Panc1 (cell line): ENCODE measurements around the gene KDM2A. TPM values are rescaled to one million over a fixed set of nuclear protein-coding genes. Genes with fewer than 3 reads are reported as not detected.

Source experiments
- ATAC-seq: fragments of 200-7000 bp; cut with Tn5 transposase; 2 replicates; pipeline ENCODE4 v1.9.1; 2020; ENCODE audit warnings: mild to moderate bottlenecking, moderate library complexity
- BruUV-seq: library from RNA; stranded (reverse); fragments of 400-500 nt; replicated peaks from 2 replicates; lab custom pipeline; 2021; lab: Mats Ljungman, UMichigan
- CTCF ChIA-PET: fragments of 300-600 bp; sonication (Branson Sonifier 250); formaldehyde crosslinking; loops from one replicate; lab custom pipeline; 2022; ENCODE audit warnings: antibody characterized with exemption; lab: Charles Lee
- POLR2A ChIA-PET: fragments of 300-600 bp; sonication (Branson Sonifier 250); formaldehyde crosslinking; loops from one replicate; lab custom pipeline; 2022; ENCODE audit warnings: antibody characterized with exemption; lab: Charles Lee
- DNase-seq: peaks from one replicate; pipeline ENCODE4 v3.0.0-alpha.2; 2010; ENCODE audit warnings: low read depth, low spot score
- H3K27ac ChIP-seq: 2 replicates; pipeline ENCODE4 v1.5.1; 2011; ENCODE audit warnings: mild to moderate bottlenecking, low read length, inconsistent platforms
- H3K27me3 ChIP-seq: fragments of 200-500 bp; sonication (Bioruptor generic); 2 replicates; pipeline ENCODE4 v1.6.0; 2014; ENCODE audit warnings: low read length, inconsistent platforms; ENCODE audit not compliant: control insufficient read depth, insufficient read depth
- H3K36me3 ChIP-seq: fragments of 200-500 bp; sonication (Bioruptor generic); 2 replicates; pipeline ENCODE4 v1.5.1; 2014; ENCODE audit warnings: inconsistent platforms, mild to moderate bottlenecking, low read length, moderate library complexity; ENCODE audit not compliant: control insufficient read depth, insufficient read depth
- H3K4me1 ChIP-seq: 2 replicates; pipeline ENCODE4 v1.5.1; 2011; ENCODE audit warnings: inconsistent platforms, mild to moderate bottlenecking, low read length, moderate library complexity; ENCODE audit not compliant: control insufficient read depth, insufficient read depth
- H3K4me3 ChIP-seq, 2 experiments: 2 replicates each; pipeline ENCODE4 v1.5.1; 2011 to 2012; ENCODE audit warnings: low read depth in 2 of 2, low read length in 2 of 2, mild to moderate bottlenecking in 2 of 2, inconsistent platforms in 1 of 2, moderate library complexity in 1 of 2
- H3K9me3 ChIP-seq: fragments of 200-500 bp; sonication (Bioruptor generic); 2 replicates; pipeline ENCODE4 v1.5.1; 2014; ENCODE audit warnings: low read depth, mild to moderate bottlenecking, inconsistent platforms, low read length, moderate library complexity; ENCODE audit not compliant: control insufficient read depth, insufficient read depth
- POLR2AphosphoS5 ChIP-seq: IDR thresholded peaks from 2 replicates; pipeline ENCODE4 v1.6.1; 2012; ENCODE audit warnings: mild to moderate bottlenecking, low read depth, low read length, moderate library complexity
- SIN3A ChIP-seq: IDR thresholded peaks from 2 replicates; pipeline ENCODE4 v1.6.1; 2012; ENCODE audit warnings: low read depth, mild to moderate bottlenecking, low read length, moderate library complexity, borderline replicate concordance; ENCODE audit not compliant: insufficient read depth
- TCF7L2 ChIP-seq: IDR thresholded peaks from 2 replicates; pipeline ENCODE4 v1.6.1; 2011; ENCODE audit warnings: mild to moderate bottlenecking, low read depth, low read length, inconsistent platforms
- in situ Hi-C: cut with HindIII; loops from 2 replicates; pipeline ENCODE4 v1.10.0; 2016; ENCODE audit warnings: low sequenced_read_pairs, low pct_unique_long_range_greater_than_20kb
- intact Hi-C: fragments of 100-400 bp; cut with micrococcal nuclease; formaldehyde crosslinking; loops from one replicate; pipeline ENCODE4 v1.10.0; 2022; ENCODE audit not compliant: unreplicated experiment
- total RNA-seq: library from RNA; stranded (reverse); gene quantifications from one replicate; pipeline ENCODE4 v1.2.1, GENCODE V29; 2021; ENCODE audit not compliant: unreplicated experiment
- TF ChIP-seq, protein P1 (sequence below): fragments of 450-650 bp; IDR thresholded peaks from 2 replicates; pipeline ENCODE4 v1.5.1; 2017; ENCODE audit warnings: mild to moderate bottlenecking
- TF ChIP-seq, protein P2 (sequence below), 2 experiments: IDR thresholded peaks; 2 replicates each; pipeline ENCODE4 v1.6.1; 2011 to 2012; ENCODE audit warnings: low read depth in 2 of 2, control low read depth in 1 of 2, low read length in 1 of 2, mild to moderate bottlenecking in 1 of 2, moderate library complexity in 1 of 2; ENCODE audit not compliant: insufficient read depth in 1 of 2

Gene KDM2A
- total RNA-seq, 1 experiment from 2014 or later: 112 TPM

DNA sequence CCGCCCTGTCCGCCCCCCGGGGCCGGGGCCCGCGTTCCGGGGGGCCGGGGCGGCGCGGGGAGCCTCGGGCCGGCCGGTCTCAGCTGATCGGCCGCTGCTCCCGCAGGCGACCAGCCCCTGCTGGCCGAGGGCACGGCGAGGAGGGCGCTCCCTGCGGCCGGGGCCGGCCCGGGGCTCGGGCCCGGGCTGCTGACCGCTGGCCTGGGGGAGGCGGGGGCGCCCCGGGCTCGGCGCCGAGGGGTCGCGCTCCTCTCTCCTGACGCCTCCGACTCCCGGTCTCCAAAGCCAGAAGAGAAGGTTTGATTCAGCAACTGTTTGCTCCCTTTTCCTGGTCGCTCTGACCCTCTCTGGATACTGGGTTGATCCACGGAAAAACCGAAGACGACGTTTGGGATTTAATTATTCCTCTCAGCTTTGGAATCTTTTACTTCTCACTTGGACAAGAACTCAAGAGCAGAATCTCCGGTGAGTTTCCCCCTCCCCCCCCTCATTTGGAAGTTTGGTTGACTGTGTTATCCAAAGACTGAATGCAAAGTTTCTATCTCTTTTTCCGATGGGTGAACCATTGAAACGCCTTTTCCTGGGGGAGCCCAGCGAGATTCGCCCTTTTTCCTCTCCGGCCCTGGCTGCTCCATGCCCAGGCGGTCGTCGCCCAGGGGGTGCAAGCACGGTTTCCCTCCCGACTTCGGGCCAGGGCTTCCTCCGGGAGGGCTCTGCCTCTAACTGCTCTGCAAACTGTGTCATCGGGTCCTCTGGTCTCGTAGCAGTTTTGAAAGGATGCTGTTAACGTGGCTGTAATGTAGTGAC, 725 bp downstream of the KDM2A start:
- H3K36me3 ChIP-seq: peaks cover 5% of the 10 kb centered on the region; the same call in 1 of the 2 replicates
- H3K4me3 ChIP-seq: peak overlapping the region; percentile 64 to 81
- ChIA-PET POLR2A (no interaction called here), CTCF (interaction anchor here (0.6 kb wide), 3 partner anchors 17 to 38 kb away, joined by 4 to 9 read pairs (median 8); no protein-coding TSS in a partner anchor)
- no peaks in the 10 kb centered on the region for H3K27me3 ChIP-seq
- peak; percentile 43 for ATAC-seq
- intact Hi-C loops (no loop called here), in situ Hi-C loops (no loop called here)
- TF ChIP-seq, protein P1, sequence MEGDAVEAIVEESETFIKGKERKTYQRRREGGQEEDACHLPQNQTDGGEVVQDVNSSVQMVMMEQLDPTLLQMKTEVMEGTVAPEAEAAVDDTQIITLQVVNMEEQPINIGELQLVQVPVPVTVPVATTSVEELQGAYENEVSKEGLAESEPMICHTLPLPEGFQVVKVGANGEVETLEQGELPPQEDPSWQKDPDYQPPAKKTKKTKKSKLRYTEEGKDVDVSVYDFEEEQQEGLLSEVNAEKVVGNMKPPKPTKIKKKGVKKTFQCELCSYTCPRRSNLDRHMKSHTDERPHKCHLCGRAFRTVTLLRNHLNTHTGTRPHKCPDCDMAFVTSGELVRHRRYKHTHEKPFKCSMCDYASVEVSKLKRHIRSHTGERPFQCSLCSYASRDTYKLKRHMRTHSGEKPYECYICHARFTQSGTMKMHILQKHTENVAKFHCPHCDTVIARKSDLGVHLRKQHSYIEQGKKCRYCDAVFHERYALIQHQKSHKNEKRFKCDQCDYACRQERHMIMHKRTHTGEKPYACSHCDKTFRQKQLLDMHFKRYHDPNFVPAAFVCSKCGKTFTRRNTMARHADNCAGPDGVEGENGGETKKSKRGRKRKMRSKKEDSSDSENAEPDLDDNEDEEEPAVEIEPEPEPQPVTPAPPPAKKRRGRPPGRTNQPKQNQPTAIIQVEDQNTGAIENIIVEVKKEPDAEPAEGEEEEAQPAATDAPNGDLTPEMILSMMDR: no peak
- TF ChIP-seq, protein P2, sequence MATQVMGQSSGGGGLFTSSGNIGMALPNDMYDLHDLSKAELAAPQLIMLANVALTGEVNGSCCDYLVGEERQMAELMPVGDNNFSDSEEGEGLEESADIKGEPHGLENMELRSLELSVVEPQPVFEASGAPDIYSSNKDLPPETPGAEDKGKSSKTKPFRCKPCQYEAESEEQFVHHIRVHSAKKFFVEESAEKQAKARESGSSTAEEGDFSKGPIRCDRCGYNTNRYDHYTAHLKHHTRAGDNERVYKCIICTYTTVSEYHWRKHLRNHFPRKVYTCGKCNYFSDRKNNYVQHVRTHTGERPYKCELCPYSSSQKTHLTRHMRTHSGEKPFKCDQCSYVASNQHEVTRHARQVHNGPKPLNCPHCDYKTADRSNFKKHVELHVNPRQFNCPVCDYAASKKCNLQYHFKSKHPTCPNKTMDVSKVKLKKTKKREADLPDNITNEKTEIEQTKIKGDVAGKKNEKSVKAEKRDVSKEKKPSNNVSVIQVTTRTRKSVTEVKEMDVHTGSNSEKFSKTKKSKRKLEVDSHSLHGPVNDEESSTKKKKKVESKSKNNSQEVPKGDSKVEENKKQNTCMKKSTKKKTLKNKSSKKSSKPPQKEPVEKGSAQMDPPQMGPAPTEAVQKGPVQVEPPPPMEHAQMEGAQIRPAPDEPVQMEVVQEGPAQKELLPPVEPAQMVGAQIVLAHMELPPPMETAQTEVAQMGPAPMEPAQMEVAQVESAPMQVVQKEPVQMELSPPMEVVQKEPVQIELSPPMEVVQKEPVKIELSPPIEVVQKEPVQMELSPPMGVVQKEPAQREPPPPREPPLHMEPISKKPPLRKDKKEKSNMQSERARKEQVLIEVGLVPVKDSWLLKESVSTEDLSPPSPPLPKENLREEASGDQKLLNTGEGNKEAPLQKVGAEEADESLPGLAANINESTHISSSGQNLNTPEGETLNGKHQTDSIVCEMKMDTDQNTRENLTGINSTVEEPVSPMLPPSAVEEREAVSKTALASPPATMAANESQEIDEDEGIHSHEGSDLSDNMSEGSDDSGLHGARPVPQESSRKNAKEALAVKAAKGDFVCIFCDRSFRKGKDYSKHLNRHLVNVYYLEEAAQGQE (IDR thresholded peaks at IDR 0.05; ENCODE audit: insufficient read depth in 1 of 2, low read depth in 2 of 2, low read length in 1 of 2): no peak
- TF ChIP-seq TCF7L2 (no peak), POLR2AphosphoS5 (no peak), SIN3A (0 out of 2 replicates have a peak, but pooled peaks have one; percentile 34)
- H3K4me1 ChIP-seq: peaks cover 26% of the 10 kb centered on the region
- no TSS peak for BruUV-seq
- peak; percentile 12 for DNase-seq
- H3K9me3 ChIP-seq: no peaks in the 10 kb centered on the region
- H3K27ac ChIP-seq: peak overlapping the region; percentile 79

DNA sequence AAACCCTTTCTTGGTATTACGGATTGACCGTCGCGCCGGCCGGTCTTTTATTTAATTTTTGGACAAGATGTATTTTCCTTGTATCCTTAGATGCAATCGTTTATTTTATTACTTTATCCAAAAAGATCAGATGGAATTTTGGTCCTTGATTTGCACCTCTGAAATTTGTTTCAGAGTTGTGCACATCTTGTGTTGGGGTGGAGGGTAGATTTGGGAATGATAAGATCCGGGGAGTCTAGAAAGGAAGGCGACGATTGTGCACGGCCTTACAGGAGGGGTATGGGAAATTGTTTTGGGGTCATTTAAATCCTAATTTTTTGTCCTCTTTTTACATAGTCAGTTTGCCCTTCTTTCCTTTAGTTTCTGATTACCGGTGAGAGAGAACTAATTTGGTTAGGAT, 1.4 kb downstream of the KDM2A start:
- Histone ChIP-seq H3K4me1 (peaks cover 26% of the 10 kb centered on the region), H3K27me3 (no peaks in the 10 kb centered on the region), H3K27ac (peak overlapping the region; percentile 79), H3K4me3 (peak overlapping the region; percentile 64 to 81), H3K36me3 (peaks cover 5% of the 10 kb centered on the region; the same call in 1 of the 2 replicates), H3K9me3 (no peaks in the 10 kb centered on the region)
- ATAC-seq (no peak), DNase-seq (no peak)
- TF ChIP-seq TCF7L2 (no peak), POLR2AphosphoS5 (no peak), SIN3A (no peak)
- TF ChIP-seq, protein P1: no peak
- TF ChIP-seq, protein P2 (IDR thresholded peaks at IDR 0.05; ENCODE audit: insufficient read depth in 1 of 2, low read depth in 2 of 2, low read length in 1 of 2): no peak
- intact Hi-C loops (no loop called here), in situ Hi-C loops (no loop called here)
- BruUV-seq: no TSS peak
- CTCF ChIA-PET: no interaction called here
- POLR2A ChIA-PET: no interaction called here
